Activated CD4-positive, alpha-beta memory T cell treated with anti-CD3 and anti-CD28 coated beads for 36 hours (primary cell): ENCODE data around the gene MSANTD1. TPM values are rescaled to one million over a fixed set of nuclear protein-coding genes. Genes with fewer than 3 reads are reported as not detected.

Experiments used
- CTCF ChIA-PET: fragments of 350-600 bp; sonication (Branson Sonifier 250); formaldehyde crosslinking; loops from one replicate; lab custom pipeline; 2021; ENCODE audit warnings: antibody characterized with exemption, inconsistent platforms; lab: Charles Lee
- POLR2A ChIA-PET: fragments of 350-600 bp; sonication (Branson Sonifier 250); formaldehyde crosslinking; loops from one replicate; lab custom pipeline; 2021; ENCODE audit warnings: antibody characterized with exemption; lab: Charles Lee
- DNase-seq: peaks from one replicate; pipeline ENCODE4 v3.0.0-alpha.2; 2020
- H3K27ac Mint-ChIP-seq: one replicate; pipeline ENCODE4 v1.8.0; 2021; ENCODE audit warnings: mixed read lengths
- H3K27me3 Mint-ChIP-seq: one replicate; pipeline ENCODE4 v1.8.0; 2021; ENCODE audit warnings: mixed read lengths
- H3K36me3 Mint-ChIP-seq: one replicate; pipeline ENCODE4 v1.8.0; 2021; ENCODE audit warnings: mixed read lengths
- H3K4me1 Mint-ChIP-seq: one replicate; pipeline ENCODE4 v1.8.0; 2021; ENCODE audit warnings: low read depth, mixed read lengths
- H3K4me3 Mint-ChIP-seq: one replicate; pipeline ENCODE4 v1.8.0; 2021; ENCODE audit warnings: mild to moderate bottlenecking, mixed read lengths
- H3K9me3 Mint-ChIP-seq: one replicate; pipeline ENCODE4 v1.8.0; 2021; ENCODE audit warnings: mixed read lengths
- intact Hi-C: fragments of 100-400 bp; cut with micrococcal nuclease; formaldehyde crosslinking; loops from one replicate; pipeline ENCODE4 v1.15.1; 2023
- total RNA-seq, 2 experiments: library from RNA; stranded (reverse); gene quantifications; one replicate each; pipeline ENCODE4 v1.2.3, GENCODE V29; 2021

The MSANTD1 gene
- total RNA-seq, 2 experiments from 2014 or later: 0.39 to 0.45 TPM

DNA sequence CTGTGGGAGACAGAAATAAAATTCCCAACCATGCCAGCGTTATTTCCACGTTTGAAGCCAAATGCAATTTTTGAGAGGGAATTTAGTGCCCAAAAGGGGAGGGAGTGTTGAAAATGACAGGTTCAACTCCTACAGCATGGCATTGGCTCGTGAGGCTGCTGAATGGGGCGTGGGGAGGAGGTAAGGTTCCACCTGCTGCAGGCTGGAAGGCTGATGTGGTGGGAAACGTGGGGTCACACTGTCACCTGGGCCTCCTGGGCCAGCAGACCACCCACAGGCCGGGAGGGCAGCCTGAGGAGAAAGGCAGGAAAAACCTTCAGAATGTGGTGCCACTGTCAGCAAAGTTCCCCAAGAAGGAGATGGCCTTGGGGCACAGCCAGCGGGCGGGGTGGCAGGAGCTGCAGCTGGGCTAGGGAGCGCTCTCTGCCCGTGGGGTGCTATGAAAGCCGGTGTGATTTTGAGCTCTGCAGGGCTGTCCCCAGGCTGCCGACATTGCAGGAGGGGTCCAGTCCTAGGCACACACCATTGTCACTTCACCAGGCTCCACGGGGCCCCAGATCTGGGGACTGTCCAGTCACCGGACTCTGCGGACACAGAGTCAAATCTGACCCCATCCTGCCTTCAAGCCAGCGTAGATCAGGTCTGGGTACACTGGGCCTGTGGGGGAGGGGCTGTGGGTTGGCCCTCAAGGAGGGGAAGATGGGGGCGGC lies 19.6 kb downstream of the MSANTD1 start:
- no peak for DNase-seq

DNA sequence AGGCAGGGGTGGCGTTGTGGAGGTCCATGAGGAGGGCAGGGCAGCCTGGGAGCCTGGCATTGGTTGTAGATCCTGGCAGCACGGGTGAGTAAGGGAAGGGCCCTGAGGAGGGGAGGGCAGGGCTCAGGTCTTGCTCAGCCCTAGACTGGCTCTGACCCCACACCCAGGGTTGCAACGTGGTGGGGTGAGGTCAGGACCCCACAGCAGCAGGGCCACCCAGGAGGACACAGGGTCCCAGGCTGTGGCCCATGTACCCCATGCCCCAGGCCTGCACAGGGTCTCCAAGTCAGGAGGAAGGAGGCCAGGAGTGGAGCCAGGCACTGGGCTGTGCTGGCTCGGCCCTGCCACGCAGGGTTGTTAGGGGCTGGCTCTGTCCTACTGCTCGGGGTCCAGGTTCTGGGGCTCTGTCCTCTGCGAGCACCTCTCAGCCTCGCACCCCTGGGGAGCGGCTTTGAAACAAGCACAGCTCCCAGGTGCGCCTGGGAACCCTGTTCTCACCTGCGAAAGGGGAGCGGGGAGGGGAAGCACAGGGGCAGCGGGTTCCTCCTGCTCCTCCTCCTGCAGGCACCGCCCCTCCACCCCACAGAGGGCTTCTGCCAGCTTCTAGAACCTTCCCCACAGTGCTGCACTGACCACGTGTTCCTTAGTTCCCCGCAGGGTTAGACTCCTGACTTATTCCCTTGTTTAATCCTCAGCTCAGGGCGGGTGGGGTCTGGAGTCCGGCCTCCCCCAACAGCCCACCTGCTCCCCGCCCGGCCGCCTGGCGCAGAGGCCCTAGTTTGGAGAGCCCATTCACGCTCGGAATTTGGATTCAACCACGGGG lies 20.4 kb downstream of the MSANTD1 start:
- Mint-ChIP-seq H3K4me3 (no peak overlapping the region), H3K36me3 (no peaks in the 10 kb centered on the region), H3K27me3 (no peaks in the 10 kb centered on the region), H3K27ac (no peak overlapping the region), H3K9me3 (no peaks in the 10 kb centered on the region), H3K4me1 (no peaks in the 10 kb centered on the region)
- intact Hi-C loops: no loop called here
- ChIA-PET POLR2A (no interaction called here), CTCF (no interaction called here)
- no peak for DNase-seq

More for the DNA sequence above, 19.6 kb downstream of the MSANTD1 start:
- ChIA-PET POLR2A (no interaction called here), CTCF (no interaction called here)
- H3K4me3 Mint-ChIP-seq: no peak overlapping the region
- no peaks in the 10 kb centered on the region for H3K27me3 Mint-ChIP-seq
- H3K4me1 Mint-ChIP-seq: no peaks in the 10 kb centered on the region
- no peaks in the 10 kb centered on the region for H3K36me3 Mint-ChIP-seq
- no peak overlapping the region for H3K27ac Mint-ChIP-seq
- intact Hi-C loops: no loop called here
- H3K9me3 Mint-ChIP-seq: no peaks in the 10 kb centered on the region

DNA sequence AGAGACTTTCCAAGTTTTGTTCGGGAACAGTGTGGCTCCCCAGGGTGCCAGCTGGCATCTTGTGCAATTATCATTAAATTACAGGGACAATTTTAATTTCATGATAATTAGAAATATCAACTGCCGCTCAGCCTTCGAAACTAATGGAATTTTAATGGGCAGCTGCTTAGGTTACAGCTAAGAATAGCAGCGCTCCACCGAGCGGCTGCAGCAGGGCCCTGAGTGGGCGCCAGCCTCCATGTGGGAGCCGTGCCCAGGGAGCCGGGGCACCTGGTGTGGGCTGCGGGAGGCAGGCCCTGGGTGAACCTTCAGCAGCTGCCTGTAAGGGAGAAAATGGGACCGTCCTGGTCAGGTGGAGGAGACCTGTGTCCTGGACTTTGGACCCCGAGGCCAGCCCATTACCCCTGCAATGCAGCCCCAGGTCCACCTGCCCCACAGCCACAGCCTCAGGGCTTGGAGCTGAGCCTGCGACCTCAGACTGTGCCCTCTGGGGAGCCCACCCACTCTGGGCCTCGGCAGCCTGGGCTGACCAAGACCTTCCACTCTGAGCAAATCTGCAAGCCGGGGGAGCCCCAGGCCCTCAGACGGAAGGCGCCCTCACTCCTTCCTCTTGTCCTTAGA lies 21.1 kb downstream of the MSANTD1 start:
- no peak overlapping the region for H3K27ac Mint-ChIP-seq

GRCh38 chr4:3271131-3271530 lies 22.2 kb downstream of the MSANTD1 start:
- ChIA-PET POLR2A (no interaction called here), CTCF (interaction anchor here (0.7 kb wide), 1 partner anchor 71 kb away, joined by 3 read pairs; no protein-coding TSS in a partner anchor)
- H3K27me3 Mint-ChIP-seq: no peaks in the 10 kb centered on the region
- DNase-seq: no peak
- H3K9me3 Mint-ChIP-seq: no peaks in the 10 kb centered on the region
- H3K27ac Mint-ChIP-seq: no peak overlapping the region
- no peaks in the 10 kb centered on the region for H3K4me1 Mint-ChIP-seq
- intact Hi-C loops: no loop called here
- no peaks in the 10 kb centered on the region for H3K36me3 Mint-ChIP-seq
- H3K4me3 Mint-ChIP-seq: no peak overlapping the region

More for the DNA sequence above, 21.1 kb downstream of the MSANTD1 start:
- Mint-ChIP-seq H3K4me1 (no peaks in the 10 kb centered on the region), H3K36me3 (no peaks in the 10 kb centered on the region), H3K9me3 (no peaks in the 10 kb centered on the region), H3K4me3 (no peak overlapping the region), H3K27me3 (no peaks in the 10 kb centered on the region)
- intact Hi-C loops: no loop called here
- DNase-seq: no peak
- CTCF ChIA-PET: no interaction called here
- POLR2A ChIA-PET: no interaction called here

DNA sequence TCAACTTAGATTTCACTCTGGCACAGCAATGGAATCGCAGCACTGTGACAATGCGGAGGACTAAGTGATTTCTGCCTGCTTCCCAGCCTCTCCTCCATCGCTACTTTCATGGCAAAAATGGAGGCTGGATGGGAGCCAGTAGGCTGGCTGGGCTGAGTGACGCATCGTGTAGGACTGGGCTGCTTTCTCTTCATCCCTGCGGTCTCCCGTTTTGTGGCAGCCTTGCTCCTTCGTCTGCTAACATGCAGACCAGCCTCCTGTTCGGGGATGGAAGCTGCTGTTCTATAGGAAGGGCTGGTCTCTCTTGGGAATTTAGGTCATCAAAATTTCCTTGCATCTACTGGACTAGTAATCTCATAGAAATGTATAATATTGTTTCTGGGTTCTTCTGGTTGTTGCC lies 28.0 kb downstream of the MSANTD1 start:
- Mint-ChIP-seq H3K36me3 (no peaks in the 10 kb centered on the region), H3K4me1 (no peaks in the 10 kb centered on the region), H3K9me3 (peaks cover 3% of the 10 kb centered on the region), H3K4me3 (no peak overlapping the region), H3K27ac (no peak overlapping the region), H3K27me3 (peaks cover 1% of the 10 kb centered on the region)
- CTCF ChIA-PET: no interaction called here
- no peak for DNase-seq
- POLR2A ChIA-PET: no interaction called here
- intact Hi-C loops: no loop called here

GRCh38 chr4:3280466-3280865 lies 31.5 kb downstream of the MSANTD1 start:
- intact Hi-C loops: no loop called here

DNA sequence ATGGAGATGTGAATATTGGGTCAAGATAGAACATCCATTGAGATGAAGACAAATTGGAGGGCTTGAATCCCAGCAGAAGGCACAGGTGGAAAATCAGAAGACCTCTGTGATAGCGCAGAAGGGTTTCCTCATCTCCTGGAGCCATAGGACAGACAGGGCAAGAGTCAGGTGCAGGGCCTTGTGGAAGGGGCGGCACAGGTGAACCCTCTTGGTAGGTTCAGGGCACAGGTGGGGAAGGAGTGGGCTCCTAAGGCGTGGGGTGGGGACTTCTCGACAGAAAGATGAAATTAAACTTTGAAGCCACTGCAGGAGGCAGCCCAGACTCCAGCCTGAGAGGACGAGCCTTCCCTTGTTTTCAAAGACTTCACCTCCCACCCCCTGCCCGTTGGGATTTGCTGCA lies 34.5 kb downstream of the MSANTD1 start:
- ChIA-PET POLR2A (no interaction called here), CTCF (no interaction called here)
- no peak for DNase-seq
- Mint-ChIP-seq H3K4me3 (no peak overlapping the region), H3K27me3 (peaks cover 7% of the 10 kb centered on the region), H3K27ac (no peak overlapping the region), H3K9me3 (peaks cover 3% of the 10 kb centered on the region), H3K4me1 (no peaks in the 10 kb centered on the region), H3K36me3 (no peaks in the 10 kb centered on the region)
- intact Hi-C loops: no loop called here

More at GRCh38 chr4:3280466-3280865, 31.5 kb downstream of the MSANTD1 start:
- Mint-ChIP-seq H3K27me3 (peaks cover 3% of the 10 kb centered on the region), H3K4me3 (no peak overlapping the region), H3K36me3 (no peaks in the 10 kb centered on the region), H3K4me1 (no peaks in the 10 kb centered on the region), H3K9me3 (peaks cover 3% of the 10 kb centered on the region), H3K27ac (no peak overlapping the region)
- DNase-seq: no peak
- POLR2A ChIA-PET: no interaction called here
- CTCF ChIA-PET: no interaction called here

DNA sequence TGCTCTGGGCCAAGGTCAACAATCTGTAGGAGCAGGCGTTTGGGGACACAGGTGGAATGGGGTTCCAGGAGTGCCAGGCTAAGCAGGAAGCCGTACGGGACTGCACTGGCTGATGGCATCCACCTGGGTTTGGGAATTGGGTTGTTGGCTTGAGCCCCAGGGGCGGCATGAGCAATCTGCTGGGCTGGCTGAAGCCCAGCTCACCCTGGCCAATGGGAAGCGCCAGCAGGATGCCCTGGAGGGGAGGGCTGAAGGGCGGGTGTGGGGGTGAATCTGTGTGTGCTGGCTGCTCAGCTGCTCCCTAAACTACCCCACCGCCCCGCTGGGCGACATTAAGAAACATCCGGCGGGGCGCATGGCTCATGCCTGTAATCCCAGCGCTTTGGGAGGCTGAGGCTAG lies 35.0 kb downstream of the MSANTD1 start:
- Mint-ChIP-seq H3K27ac (no peak overlapping the region), H3K4me1 (no peaks in the 10 kb centered on the region), H3K27me3 (peaks cover 9% of the 10 kb centered on the region), H3K36me3 (no peaks in the 10 kb centered on the region), H3K9me3 (peaks cover 3% of the 10 kb centered on the region), H3K4me3 (no peak overlapping the region)
- CTCF ChIA-PET: no interaction called here
- no peak for DNase-seq
- intact Hi-C loops: no loop called here
- POLR2A ChIA-PET: no interaction called here

DNA sequence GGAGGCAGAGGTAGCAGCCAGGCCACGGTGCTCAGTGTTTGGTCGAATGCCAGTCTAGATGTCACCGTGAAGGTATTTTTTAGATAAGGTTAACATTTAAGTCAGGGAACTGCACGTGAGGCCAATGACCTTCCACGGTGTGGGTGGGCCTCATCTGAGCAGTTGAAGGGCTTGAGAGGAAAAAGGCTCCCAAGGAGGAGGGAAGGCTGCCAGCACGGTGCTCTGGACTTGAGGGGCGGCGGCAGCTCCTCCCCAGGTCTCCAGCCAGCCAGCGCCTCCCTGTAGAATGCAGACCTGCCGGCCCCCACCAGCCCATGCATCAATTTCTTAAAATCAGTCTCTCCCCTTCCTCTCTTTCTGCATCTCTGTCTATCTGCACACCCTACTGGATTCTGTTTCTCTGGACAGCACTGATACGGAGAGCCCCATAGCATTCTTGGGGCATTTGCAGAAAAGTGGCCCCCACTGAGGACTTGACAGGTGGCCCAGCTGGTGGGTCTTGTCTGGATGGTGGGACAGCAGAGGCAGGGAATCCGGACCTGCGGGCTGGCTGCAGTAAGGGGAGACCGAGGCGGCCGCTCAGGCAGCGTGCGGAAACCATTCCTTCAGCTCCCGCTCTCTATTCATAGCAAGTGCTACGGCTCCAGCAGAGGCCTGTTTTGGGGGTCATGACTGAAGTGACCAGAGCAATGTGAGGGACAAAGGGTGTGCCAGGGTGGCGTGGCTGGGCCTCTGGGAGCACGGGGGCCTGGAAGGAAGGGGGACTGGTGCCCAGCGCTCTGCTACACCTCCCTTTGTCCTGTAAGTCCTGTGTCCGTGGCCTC lies 36.0 kb downstream of the MSANTD1 start:
- no peak for DNase-seq

DNA sequence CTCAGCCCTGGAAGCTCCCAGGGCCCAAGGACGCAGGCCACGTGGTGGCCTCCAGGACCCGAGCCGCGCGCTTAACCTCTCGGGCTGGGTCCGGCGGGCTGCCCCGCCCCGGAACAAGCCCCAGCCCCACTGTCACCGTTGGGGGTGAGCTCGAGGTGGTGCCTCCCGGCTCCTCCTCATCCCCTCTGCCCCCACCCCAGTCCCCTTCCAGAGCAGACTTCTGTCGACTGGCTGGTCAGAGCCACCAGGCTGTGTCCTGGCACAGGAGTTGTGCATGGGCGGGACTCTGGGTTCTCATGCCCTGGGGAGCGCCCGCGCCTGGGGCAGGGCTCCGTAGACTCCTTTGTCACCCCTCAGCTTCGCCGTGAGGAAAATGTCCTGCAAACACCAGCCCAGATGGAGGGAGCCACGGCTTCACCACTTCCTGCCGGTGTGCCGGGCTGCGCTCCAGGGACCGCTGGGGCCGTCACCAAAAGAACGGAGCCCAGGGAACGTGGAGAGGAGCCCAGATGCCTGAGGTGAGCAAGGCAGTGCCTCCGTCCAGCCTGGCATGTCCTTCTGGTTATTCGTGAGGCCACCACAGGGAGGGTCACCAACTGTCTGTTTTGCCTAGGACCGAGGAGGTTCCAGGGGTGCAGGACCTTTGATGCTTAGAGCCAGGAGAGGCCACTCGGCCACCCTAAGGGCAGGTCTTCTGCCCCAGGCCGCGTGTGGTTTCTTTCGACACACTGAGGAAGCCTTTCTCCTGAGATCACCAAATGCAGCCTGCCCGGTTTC lies 36.8 kb downstream of the MSANTD1 start:
- Mint-ChIP-seq H3K36me3 (no peaks in the 10 kb centered on the region), H3K27ac (no peak overlapping the region), H3K9me3 (peaks cover 3% of the 10 kb centered on the region), H3K4me3 (no peak overlapping the region), H3K4me1 (no peaks in the 10 kb centered on the region), H3K27me3 (peaks cover 11% of the 10 kb centered on the region)
- intact Hi-C loops: no loop called here
- no peak for DNase-seq
- POLR2A ChIA-PET: no interaction called here
- CTCF ChIA-PET: interaction anchor here (0.6 kb wide), 1 partner anchor 8 kb away, joined by 3 read pairs; no protein-coding TSS in a partner anchor

More for the DNA sequence above, 36.0 kb downstream of the MSANTD1 start:
- Mint-ChIP-seq H3K27me3 (peaks cover 11% of the 10 kb centered on the region), H3K4me1 (no peaks in the 10 kb centered on the region), H3K36me3 (no peaks in the 10 kb centered on the region), H3K27ac (no peak overlapping the region), H3K9me3 (peaks cover 3% of the 10 kb centered on the region), H3K4me3 (no peak overlapping the region)
- CTCF ChIA-PET: no interaction called here
- intact Hi-C loops: no loop called here
- POLR2A ChIA-PET: interaction anchor here (0.6 kb wide), 1 partner anchor 47 kb away, joined by 3 read pairs; no protein-coding TSS in a partner anchor
